ENCODE measurements around the gene PRKCE. TPM values are rescaled to one million over a fixed set of nuclear protein-coding genes. Genes with fewer than 3 reads are reported as not detected.
A peak's percentile ranks its signal among the peaks of the same experiment; 100 is the strongest.

The PRKCE gene
- total and polyA plus RNA-seq, 2 experiments from 2014 or later = 13.2 to 19.2 TPM

DNA sequence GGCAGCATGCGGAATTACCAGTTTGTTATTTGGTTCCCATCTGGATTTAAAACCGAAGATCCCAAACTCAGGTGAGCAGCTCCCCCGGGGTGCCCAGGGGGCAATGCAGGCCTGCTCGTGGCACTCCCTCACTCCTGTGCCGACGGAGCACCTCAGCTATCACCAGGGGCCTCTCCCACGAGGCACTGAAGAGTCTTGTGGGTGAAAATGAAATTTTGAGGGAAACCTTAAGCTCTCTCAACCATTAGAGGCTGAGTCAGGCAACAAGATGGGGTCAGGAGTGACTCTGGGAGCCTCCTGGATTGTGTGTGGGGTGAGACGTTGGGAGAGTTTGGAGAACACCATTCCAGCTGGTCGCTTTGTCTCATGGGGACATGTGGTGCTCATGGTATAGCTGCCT is 189.0 kb downstream of the PRKCE start:
- H3K4me3 ChIP-seq = no peak overlapping the region
- no peaks in the 10 kb centered on the region for H3K36me3 ChIP-seq
- H3K9me3 ChIP-seq (ENCODE audit: low read depth) = no peaks in the 10 kb centered on the region
- no peaks in the 10 kb centered on the region for H3K27me3 ChIP-seq
- peaks cover 14% of the 10 kb centered on the region for H3K4me1 ChIP-seq (ENCODE audit: low read depth)
- H3K27ac ChIP-seq = no peak overlapping the region
- TF ChIP-seq, protein P1, sequence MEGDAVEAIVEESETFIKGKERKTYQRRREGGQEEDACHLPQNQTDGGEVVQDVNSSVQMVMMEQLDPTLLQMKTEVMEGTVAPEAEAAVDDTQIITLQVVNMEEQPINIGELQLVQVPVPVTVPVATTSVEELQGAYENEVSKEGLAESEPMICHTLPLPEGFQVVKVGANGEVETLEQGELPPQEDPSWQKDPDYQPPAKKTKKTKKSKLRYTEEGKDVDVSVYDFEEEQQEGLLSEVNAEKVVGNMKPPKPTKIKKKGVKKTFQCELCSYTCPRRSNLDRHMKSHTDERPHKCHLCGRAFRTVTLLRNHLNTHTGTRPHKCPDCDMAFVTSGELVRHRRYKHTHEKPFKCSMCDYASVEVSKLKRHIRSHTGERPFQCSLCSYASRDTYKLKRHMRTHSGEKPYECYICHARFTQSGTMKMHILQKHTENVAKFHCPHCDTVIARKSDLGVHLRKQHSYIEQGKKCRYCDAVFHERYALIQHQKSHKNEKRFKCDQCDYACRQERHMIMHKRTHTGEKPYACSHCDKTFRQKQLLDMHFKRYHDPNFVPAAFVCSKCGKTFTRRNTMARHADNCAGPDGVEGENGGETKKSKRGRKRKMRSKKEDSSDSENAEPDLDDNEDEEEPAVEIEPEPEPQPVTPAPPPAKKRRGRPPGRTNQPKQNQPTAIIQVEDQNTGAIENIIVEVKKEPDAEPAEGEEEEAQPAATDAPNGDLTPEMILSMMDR (IDR thresholded peaks at IDR 0.05; ENCODE audit: low read depth, low read length) = no peak
- no peak for DNase-seq (ENCODE audit: low read depth in 1 of 2, low spot score in 1 of 2)

DNA sequence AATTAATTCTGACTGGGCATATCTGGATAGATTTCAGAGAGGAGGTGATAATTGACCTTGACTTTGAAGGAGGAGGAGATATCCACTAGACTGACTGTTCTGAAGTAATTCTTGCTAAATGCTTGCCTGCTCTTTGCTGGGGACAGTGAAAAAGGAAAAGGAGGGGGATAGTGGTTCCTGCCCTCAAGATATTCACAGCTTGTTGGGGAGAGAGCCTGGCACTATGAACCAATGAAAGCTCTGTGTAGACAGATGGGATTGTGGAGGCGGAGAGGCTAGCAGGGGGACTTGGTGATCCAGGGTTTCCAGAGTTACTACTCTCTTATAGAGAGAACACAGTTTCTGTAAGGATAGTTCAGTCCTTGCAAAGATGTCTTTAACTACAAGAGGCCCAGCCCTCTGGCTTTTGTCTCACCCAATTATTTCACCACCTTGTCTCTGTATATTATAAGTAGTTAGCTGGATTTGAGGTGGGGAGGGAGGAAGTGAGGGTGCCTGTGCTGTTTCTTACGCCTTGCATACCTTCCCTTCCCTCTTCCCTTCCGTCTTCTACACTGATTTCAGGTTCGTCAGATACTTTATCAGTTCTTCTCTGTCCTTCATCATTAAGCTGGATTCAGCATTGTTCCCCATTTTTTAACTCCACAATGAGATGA is 190.4 kb downstream of the PRKCE start:
- DNase-seq (ENCODE audit: low read depth in 1 of 2, low spot score in 1 of 2) = peak in 1 of 2 donors; percentile 13
- Histone ChIP-seq H3K4me3 (no peak overlapping the region), H3K27me3 (no peaks in the 10 kb centered on the region), H3K9me3 (ENCODE audit: low read depth) (no peaks in the 10 kb centered on the region), H3K27ac (no peak overlapping the region), H3K4me1 (ENCODE audit: low read depth) (peaks cover 14% of the 10 kb centered on the region), H3K36me3 (no peaks in the 10 kb centered on the region)
- TF ChIP-seq, protein P1 (IDR thresholded peaks at IDR 0.05; ENCODE audit: low read depth, low read length) = no peak

DNA sequence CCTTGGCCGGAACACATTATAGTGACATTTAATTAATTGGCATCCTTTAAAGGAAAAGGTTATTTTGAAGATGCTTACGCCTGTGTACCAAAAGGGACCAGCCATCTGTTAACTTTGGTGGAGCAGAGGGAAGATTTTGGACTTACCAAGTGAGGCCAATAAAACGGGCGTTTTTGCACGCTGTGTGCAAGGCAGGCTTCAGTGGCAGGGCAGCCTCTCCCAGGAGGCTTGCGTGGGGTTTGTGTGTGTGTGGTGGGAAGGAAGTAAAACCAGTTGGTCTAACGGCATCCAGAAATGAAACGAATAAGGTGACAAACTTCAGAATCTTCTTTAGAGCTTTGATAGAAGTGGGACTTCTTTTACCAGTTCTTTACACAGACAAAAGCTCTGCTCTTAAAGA is 191.7 kb downstream of the PRKCE start:
- no peak for DNase-seq (ENCODE audit: low read depth in 1 of 2, low spot score in 1 of 2)
- Histone ChIP-seq H3K27me3 (no peaks in the 10 kb centered on the region), H3K36me3 (no peaks in the 10 kb centered on the region), H3K4me1 (ENCODE audit: low read depth) (peaks cover 14% of the 10 kb centered on the region), H3K27ac (peak overlapping the region; percentile 14), H3K4me3 (no peak overlapping the region), H3K9me3 (ENCODE audit: low read depth) (no peaks in the 10 kb centered on the region)
- TF ChIP-seq, protein P1 (IDR thresholded peaks at IDR 0.05; ENCODE audit: low read depth, low read length) = no peak

DNA sequence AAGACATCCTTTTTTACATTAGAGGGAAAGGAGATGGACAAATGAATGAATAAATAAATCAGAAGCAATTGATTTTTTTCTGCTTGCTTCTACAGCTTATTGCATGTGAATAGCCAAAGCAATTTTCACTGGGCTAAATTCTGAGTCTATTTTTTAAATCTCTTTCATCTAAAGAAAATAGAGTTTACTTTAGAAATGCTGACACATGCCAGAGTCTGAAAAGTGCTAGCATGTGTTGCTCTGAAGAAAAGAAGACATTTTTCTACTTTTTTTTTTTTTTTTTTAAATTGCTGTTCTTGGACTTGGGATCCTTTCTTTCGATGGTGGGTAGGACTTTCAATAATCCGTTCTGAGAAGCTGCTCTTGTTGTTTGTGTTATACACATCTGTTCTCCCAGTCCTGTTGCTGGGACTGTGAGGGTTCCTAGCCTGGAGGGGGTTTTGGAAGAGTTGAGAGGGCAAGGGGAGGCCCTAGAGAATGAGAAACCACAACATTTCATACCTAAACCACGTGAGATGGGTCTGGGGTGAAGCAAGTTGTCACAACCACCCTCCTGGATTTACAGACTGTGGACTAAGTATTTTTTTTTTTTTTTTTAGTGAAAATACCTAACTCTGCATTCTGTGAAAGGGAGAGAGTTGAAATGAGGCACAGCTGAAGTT is 193.5 kb downstream of the PRKCE start:
- Histone ChIP-seq H3K27ac (no peak overlapping the region), H3K9me3 (ENCODE audit: low read depth) (no peaks in the 10 kb centered on the region), H3K36me3 (no peaks in the 10 kb centered on the region), H3K4me3 (no peak overlapping the region), H3K27me3 (no peaks in the 10 kb centered on the region), H3K4me1 (ENCODE audit: low read depth) (peaks cover 14% of the 10 kb centered on the region)
- TF ChIP-seq, protein P1 (IDR thresholded peaks at IDR 0.05; ENCODE audit: low read depth, low read length) = no peak
- DNase-seq (ENCODE audit: low read depth in 1 of 2, low spot score in 1 of 2) = no peak

DNA sequence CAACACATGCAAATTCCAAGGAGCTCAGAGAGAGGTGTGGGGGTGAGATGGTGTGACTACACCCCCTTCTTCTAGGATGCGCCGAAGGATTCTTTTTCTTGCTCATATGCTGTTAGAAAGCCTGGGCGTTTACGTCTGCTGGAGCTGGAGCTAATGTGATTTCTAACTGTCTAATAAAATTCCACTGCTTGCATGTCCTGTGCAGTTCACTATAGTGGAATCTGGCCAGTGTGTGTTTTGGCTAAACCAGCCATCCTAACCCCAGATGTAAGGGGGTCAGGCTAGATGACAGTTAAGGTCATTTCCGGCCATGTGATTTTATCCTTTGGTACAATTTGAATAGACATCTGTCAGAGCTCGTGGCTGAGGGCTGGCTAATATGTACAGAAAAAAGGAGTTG is 194.1 kb downstream of the PRKCE start:
- Histone ChIP-seq H3K4me1 (ENCODE audit: low read depth) (peaks cover 8% of the 10 kb centered on the region), H3K27me3 (no peaks in the 10 kb centered on the region), H3K9me3 (ENCODE audit: low read depth) (no peaks in the 10 kb centered on the region), H3K36me3 (no peaks in the 10 kb centered on the region), H3K4me3 (no peak overlapping the region), H3K27ac (no peak overlapping the region)
- TF ChIP-seq, protein P1 (IDR thresholded peaks at IDR 0.05; ENCODE audit: low read depth, low read length) = no peak
- no peak for DNase-seq (ENCODE audit: low read depth in 1 of 2, low spot score in 1 of 2)
